PC-9 (cell line): ENCODE data around the gene SPTBN5.

ENCODE experiments used
- EZH2 ChIP-seq: fragments of 200-600 bp; sonication (generic); IDR thresholded peaks from 2 replicates; pipeline ENCODE4 v1.8.0; 2017; ENCODE audit warnings: antibody characterized with exemption, low read depth
- TF ChIP-seq, protein P1 (sequence below): fragments of 200-600 bp; sonication (generic); conservative IDR thresholded peaks from 2 replicates; pipeline ENCODE4 v1.6.1; 2017; ENCODE audit warnings: mixed run types, antibody characterized with exemption, mild to moderate bottlenecking, moderate library complexity

DNA sequence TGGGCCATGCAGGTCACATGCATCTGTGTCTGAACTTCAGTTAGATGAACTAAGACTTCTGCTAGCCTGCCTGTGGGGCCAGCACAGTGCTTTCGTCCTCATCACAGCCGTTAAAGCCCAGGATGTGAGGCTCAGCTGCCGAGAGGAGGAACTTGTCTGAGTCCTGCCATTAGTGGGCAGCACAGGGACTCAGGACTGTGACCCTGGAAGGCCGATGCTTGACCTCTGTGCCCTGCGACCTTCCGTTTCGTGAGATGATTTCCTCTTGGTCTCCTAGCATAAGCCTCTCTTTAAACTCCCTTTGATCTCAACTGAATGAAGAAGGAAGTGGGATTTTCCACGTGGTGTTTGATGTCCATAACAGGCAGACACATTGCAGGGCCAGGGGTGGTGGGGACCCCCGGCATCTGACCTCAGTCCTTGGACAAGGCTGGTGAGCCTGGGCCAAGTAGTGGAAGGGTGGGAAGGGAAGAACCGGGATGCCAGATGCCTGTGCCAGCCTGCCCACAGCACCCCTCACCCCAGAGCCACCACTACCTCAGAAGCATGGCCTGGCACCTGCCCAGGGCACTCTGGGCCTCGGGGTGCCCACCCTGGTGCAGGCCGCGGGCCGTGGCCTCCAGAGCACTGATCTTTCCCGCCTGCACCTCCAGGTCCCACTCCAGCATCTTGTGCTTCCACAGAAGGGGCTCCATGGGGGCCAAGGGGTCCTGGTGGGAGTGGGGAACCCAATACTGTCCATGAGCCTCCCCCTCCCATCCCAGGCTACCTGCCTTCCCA, 33.6 kb downstream of the SPTBN5 start:
- TF ChIP-seq, protein P1, sequence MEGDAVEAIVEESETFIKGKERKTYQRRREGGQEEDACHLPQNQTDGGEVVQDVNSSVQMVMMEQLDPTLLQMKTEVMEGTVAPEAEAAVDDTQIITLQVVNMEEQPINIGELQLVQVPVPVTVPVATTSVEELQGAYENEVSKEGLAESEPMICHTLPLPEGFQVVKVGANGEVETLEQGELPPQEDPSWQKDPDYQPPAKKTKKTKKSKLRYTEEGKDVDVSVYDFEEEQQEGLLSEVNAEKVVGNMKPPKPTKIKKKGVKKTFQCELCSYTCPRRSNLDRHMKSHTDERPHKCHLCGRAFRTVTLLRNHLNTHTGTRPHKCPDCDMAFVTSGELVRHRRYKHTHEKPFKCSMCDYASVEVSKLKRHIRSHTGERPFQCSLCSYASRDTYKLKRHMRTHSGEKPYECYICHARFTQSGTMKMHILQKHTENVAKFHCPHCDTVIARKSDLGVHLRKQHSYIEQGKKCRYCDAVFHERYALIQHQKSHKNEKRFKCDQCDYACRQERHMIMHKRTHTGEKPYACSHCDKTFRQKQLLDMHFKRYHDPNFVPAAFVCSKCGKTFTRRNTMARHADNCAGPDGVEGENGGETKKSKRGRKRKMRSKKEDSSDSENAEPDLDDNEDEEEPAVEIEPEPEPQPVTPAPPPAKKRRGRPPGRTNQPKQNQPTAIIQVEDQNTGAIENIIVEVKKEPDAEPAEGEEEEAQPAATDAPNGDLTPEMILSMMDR, result no peak
- no peak for TF ChIP-seq EZH2
